ENCODE measurements around the gene TNNC2.
A peak's percentile ranks its signal among the peaks of the same experiment; 100 is the strongest.

TNNC2 gene

DNA sequence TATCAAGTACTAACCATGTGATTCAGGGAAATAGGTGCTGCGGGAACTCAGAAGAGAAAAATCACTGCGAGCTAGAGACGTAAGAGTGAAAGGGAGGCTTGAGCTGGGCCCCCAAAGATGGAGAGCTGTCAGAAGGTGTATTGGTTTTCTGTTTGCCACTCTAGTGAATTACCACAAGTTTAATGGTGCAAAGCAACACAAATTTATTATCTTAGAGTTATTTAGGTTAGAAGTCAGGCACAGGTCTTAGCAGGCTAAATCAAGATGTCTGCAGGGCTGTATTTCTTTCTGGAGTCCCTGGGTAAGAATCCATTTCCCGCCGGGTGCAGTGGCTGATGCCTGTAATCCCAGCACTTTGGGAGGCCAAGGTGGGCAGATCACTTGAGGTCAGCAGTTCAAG lies 32.8 kb upstream of the TNNC2 start:
- TF ChIP-seq MYC (IDR thresholded peaks at IDR 0.05; ENCODE audit: low read depth, low read length), result no peak
- TF ChIP-seq, protein P1, sequence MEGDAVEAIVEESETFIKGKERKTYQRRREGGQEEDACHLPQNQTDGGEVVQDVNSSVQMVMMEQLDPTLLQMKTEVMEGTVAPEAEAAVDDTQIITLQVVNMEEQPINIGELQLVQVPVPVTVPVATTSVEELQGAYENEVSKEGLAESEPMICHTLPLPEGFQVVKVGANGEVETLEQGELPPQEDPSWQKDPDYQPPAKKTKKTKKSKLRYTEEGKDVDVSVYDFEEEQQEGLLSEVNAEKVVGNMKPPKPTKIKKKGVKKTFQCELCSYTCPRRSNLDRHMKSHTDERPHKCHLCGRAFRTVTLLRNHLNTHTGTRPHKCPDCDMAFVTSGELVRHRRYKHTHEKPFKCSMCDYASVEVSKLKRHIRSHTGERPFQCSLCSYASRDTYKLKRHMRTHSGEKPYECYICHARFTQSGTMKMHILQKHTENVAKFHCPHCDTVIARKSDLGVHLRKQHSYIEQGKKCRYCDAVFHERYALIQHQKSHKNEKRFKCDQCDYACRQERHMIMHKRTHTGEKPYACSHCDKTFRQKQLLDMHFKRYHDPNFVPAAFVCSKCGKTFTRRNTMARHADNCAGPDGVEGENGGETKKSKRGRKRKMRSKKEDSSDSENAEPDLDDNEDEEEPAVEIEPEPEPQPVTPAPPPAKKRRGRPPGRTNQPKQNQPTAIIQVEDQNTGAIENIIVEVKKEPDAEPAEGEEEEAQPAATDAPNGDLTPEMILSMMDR (IDR thresholded peaks at IDR 0.05; ENCODE audit: low read depth, low read length), result no peak
- DNase-seq (ENCODE audit: low read depth), result no peak
- H3K4me3 ChIP-seq (ENCODE audit: low read depth, low read length), result no peak overlapping the region

DNA sequence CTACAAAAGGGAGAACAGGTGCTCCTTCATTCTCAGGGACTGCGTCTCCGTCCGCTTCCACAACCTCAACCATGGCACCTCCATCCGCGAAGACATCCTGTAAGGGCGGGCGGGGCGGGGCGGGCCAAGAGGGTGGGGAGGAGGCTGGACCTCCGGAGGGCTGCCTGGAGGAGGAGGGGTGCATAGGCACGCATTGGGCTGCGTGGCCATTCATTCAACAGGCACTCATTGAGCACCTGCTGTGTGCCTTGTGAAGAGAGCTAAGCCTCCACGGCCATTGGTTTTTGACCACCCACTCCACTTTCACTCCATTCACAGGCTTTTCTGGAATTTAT lies 30.7 kb upstream of the TNNC2 start:
- TF ChIP-seq, protein P2, sequence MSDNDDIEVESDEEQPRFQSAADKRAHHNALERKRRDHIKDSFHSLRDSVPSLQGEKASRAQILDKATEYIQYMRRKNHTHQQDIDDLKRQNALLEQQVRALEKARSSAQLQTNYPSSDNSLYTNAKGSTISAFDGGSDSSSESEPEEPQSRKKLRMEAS (IDR thresholded peaks at IDR 0.05; ENCODE audit: low read depth, low read length), result peak; percentile 5; the same call in 1 of the 2 replicates
- TF ChIP-seq, protein P1 (IDR thresholded peaks at IDR 0.05; ENCODE audit: low read depth, low read length), result no peak
- no peak for DNase-seq (ENCODE audit: low read depth)
- H3K4me3 ChIP-seq (ENCODE audit: low read depth, low read length), result peak overlapping the region; percentile 90

DNA sequence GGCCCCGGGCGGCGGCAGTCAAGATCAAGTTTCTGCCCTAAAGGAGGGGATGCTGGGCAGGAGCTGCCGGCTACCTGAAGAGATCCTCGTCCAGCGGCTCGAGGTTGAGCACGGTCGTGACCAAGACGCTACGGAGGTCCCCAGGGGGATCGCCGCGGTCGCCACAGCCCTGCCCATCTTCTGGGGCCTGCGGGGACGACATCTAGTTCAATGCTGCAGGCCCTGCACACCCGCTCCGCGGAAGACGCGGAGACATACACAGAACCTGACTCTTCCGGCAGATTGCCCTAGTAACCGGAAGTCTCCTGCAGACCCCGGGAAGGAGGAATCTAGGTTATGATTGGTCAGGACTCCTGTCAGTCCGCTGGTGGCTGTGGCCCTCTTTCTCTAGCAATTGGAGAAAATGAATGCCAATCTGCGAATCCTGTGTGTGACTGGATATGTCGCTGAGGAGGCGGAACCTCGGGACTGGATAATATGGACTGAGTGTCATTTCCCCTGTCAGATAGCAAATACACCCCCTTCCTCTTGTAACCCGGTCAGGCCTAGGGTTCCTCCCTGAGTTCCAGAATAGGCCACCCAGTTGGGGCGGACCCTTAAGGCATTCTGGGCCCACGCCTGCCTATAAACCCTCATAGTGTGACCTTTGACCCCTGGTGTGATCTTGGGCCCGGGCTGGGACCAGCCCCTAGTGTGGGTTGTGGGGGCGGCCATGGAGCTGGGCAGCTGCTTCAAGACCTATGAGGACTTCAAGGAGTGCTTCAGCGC lies 30.2 kb upstream of the TNNC2 start, which contains the start of the genes ACOT8 and ZSWIM3:
ACOT8 (minus strand) TSS at position 279 of the 768 bp plus-strand sequence; CDS start at position 202, 77 bp downstream.
ZSWIM3 (plus strand) TSS at position 501 of the 768 bp plus-strand sequence; CDS start at position 713, 212 bp downstream.
- peak within 1 kb of the TSS; percentile 90 for H3K4me3 ChIP-seq (ENCODE audit: low read depth, low read length)
- TF ChIP-seq POLR2A (IDR thresholded peaks at IDR 0.05; ENCODE audit: extremely low read depth, insufficient read length) (peak; percentile 80), MYC (IDR thresholded peaks at IDR 0.05; ENCODE audit: low read depth, low read length) (peak; percentile 18; the same call in 1 of the 2 replicates)
- TF ChIP-seq, protein P2 (IDR thresholded peaks at IDR 0.05; ENCODE audit: low read depth, low read length), result 0 out of 2 replicates have a peak, but pooled peaks have one; percentile 3
- TF ChIP-seq, protein P1 (IDR thresholded peaks at IDR 0.05; ENCODE audit: low read depth, low read length), result no peak
- peak; percentile 100 for DNase-seq (ENCODE audit: low read depth)

DNA sequence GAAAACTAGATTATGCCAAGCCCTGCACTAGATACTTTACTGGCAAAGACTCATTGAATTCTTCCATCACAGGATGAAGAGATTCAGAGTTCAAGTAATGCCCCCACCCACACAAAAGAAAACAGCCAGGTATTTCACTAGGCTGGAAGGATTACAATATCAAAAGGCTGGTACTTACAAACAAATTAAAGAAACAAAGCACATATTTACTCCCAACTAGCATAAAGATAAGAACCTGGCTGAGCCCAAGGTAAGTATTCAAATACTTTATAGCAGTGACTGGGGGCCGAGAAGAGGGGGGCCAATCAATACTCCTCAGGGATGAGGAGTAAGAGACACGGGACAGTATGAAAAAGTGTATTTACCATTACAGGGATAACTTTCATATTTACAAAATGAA lies 26.4 kb upstream of the TNNC2 start:
- TF ChIP-seq, protein P1 (IDR thresholded peaks at IDR 0.05; ENCODE audit: low read depth, low read length), result no peak
- TF ChIP-seq POLR2A (IDR thresholded peaks at IDR 0.05; ENCODE audit: extremely low read depth, insufficient read length), result no peak
- TF ChIP-seq MYC (IDR thresholded peaks at IDR 0.05; ENCODE audit: low read depth, low read length), result no peak
- TF ChIP-seq, protein P2 (IDR thresholded peaks at IDR 0.05; ENCODE audit: low read depth, low read length), result no peak

DNA sequence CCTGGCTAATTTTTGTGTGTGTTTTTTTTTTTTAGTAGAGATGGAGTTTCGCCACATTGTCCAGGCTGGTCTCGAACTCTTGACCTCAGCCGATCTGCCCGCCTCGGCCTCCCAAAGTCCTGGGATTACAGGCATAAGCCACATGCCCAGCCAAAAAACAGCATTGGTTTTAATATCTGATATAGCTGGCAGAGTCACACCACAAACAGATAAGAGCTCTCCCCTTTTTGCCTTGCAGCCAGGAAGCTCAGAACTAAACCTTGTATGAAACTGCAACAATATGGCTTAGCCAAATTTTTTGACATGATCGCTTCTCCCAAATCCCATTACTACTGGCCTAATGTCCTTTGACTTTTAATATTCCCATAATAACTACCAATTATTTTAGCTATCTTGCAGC lies 25.2 kb upstream of the TNNC2 start:
- TF ChIP-seq, protein P1 (IDR thresholded peaks at IDR 0.05; ENCODE audit: low read depth, low read length), result no peak
- no peak for TF ChIP-seq POLR2A (IDR thresholded peaks at IDR 0.05; ENCODE audit: extremely low read depth, insufficient read length)
- TF ChIP-seq, protein P2 (IDR thresholded peaks at IDR 0.05; ENCODE audit: low read depth, low read length), result no peak
- TF ChIP-seq MYC (IDR thresholded peaks at IDR 0.05; ENCODE audit: low read depth, low read length), result no peak
- H3K4me3 ChIP-seq (ENCODE audit: low read depth, low read length), result no peak overlapping the region
- no peak for DNase-seq (ENCODE audit: low read depth)

More for the DNA sequence above, 26.4 kb upstream of the TNNC2 start:
- H3K4me3 ChIP-seq (ENCODE audit: low read depth, low read length), result no peak overlapping the region
- DNase-seq (ENCODE audit: low read depth), result no peak
